ENCODE results near the gene TMEM37.

The TMEM37 gene

DNA sequence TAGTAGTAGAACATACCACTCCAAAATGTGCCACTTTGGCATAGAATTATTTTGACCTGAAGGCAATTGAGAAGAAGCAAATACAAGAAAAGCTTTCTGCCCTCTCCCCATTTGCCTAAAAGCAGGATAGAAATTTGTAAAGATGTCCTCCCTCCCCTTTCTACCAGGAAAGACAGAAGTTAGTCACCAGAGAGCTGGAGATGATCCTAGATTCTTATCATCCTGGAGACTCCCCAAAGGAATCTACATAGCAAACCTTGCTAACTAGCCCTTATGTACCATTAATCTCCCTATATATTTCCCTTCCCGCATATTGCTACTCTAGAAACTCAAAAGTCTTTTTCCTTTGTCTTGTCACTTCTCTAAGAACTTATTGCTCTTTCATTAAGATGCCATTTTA, 12.6 kb upstream of the TMEM37 start:
- no peak for DNase-seq

DNA sequence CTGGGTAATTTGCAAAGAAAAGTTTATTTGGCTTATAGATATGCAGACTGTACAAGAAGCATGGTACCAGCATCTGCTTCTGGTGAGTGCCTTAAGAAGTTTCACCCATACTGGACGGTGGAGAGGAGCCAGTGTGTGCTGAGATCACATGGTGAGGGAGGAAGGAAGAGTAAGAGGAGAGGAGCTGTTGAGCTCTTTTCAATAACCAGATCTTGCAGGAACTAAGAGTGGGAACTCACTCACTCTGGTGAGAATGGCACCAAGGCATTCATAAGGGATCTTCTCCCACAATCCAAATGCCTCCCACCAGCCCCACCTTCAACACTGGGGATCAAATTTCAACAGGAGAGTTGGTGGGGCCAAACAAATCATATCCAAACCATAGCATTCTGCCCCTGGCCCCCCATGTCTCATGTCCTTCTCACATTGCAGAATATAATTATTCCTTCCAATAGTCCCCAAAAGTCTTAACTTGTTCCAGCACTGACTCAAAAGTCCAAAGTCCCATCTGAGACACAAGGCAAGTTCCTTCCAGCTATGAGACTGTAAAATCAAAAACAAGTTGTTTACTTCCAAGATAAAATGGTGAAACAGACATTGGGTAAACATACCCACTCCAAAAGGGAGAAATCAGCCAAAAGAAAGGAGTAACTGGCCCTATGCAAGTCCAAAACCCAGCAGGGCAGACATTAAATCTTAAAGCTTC, 11.7 kb upstream of the TMEM37 start:
- DNase-seq, result no peak

DNA sequence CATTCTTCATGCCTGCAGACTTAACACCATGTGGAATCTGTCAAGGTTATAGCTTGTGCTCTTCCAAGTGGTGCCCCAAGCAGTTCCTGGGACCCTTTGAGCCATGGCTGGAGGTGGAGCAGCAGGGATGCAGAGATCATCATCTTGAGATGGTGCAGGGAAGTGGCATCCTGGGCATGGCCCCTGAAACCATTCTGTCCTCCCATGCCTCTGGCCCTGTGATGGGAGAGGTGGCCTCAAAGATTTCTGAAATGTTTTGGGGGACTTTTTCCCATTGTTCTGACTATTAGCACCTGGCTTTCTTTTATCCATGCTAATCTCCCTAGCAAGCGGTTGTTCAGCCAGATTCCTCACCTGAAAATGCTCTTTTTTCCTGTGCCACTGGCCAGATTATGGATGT, 10.3 kb upstream of the TMEM37 start:
- no peak for DNase-seq

DNA sequence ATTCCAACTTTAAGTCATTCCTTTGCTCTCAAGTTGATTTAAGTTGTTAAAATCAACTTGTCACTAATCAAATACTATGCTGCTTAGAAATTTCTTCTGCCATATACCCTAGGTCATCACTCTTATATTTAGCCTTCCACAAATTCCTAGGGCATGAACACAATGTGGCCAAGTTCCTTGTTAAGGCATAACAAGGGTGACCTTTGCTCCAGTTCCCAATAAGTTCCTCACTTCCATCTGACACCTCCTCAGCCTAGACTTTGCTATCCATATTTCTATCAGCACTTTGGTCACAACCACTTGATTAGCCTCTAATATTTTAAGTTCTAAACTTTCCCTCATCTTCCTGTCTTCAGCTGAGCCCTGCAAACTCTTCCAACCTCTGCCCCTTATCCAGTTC, 9.9 kb upstream of the TMEM37 start:
- no peak for DNase-seq

DNA sequence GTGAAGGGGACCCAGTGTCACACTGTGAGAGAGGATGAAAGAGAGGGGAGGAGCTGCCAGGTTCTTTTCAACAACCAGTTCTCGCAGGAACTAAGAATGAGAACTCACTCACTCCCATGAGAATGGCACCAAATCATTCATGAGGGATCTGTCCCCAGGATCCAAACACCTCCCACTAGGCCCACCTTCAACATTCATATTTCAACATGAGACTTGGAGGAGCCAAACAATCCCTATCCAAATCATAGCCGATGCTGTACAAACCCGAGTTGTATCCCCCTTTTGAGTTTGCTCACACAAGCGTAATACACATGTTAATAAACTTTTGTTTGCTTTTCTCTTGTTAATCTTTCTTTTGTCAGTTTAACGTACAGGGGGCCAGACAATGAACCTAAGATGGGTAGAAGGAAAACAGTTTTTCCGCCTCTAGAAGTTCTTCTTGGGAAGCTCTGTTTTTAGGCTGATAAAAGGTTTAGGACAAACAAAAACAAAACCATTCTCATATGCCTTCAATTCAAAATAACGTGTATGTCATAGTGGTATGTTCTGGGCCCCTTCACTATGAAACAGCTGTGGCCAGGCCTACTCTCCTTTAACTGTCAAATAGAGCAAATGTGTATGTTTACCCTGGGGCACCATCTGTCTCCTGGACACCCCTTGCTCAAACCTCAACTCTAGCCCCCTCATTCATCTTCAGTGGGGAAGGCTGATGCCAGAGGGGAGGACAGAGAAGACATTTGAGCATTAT, 9.1 kb upstream of the TMEM37 start:
- no peak for DNase-seq

DNA sequence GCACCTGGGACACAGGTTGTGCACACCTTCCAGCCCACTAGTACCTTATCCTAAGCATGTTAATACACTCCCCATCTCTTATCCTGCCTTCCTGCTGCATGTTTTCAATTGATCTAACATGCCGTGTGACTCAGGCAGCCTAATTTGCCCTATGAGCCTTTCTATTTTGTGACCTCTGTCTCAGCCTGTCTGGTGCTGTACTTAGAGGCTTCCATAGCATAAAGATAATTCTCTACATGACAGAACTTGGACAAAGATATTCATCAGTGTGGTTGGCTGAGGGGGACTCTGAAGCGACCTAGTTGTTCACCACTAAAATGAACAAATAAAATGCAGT, 8.6 kb upstream of the TMEM37 start:
- no peak for DNase-seq

DNA sequence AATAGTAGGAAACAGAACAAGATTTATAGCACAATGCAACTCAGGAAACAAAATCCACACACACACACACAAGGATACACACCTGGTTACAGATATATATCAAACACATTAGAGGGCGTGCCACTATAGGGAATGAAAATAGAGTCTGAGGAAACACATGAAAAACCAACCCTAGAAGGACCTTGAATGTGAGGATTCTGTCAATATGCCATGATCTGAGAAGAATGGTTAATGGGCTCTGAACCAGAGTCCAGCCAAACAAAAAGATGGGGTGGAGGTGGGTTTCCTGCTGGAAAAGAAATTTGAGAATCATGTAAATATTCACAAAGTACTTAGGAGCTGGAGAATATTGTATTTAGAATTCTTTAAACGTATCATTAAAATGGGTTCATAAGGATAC, 7.8 kb upstream of the TMEM37 start:
- no peak for DNase-seq

DNA sequence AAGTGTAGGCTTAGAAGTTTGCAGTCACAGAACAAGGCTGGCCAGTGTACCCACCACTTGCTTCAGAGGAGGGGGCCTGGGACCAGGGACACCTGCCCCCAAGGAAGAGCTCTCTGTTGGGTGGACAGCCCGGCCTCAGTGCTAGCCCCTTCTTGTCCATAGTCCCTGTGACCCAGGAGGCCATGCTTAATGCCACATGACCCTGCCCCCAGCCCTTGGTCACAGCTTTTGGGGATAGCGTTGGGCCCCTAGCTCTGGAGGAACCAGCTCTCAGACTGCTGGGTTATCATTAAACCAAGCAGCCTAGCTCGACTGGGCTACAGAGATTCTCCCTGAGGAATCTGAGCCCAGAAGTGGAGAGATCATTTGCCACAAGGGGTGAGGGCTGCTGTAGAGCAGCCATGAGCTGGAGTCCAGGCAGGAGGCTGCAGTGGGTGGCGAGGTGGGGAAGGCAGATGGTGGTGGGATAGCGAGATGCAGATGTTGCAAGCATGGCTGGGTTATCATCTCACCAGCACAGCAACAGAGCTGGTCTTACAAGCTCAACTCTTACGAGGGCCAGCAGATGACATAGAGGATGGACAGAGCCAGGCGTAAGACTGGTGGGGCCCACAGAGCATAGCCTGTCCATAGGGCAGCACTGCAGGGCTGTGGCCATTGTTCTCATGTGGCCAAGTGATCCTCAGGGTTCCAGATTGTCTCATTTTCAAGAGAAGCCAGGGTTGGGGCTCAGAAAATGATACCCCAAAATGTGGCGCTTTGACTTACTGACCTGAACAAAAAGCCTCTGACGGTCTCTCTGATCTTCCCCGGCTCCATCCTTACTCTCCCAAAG, 7.2 kb upstream of the TMEM37 start:
- no peak for DNase-seq

DNA sequence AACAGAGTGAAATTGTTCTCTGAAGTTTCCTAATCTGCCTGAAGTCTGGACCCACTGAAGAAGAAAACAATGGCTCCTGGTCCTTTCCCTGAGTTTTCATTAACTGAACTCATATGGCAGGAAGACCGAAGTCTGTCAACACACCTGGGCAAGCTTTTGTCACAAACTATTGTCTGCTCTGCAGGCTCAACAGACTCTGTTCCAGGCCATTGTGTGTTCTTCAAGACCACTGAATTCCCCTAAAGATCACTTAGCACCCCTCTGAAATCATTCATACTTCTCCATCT, 6.6 kb upstream of the TMEM37 start:
- no peak for DNase-seq

DNA sequence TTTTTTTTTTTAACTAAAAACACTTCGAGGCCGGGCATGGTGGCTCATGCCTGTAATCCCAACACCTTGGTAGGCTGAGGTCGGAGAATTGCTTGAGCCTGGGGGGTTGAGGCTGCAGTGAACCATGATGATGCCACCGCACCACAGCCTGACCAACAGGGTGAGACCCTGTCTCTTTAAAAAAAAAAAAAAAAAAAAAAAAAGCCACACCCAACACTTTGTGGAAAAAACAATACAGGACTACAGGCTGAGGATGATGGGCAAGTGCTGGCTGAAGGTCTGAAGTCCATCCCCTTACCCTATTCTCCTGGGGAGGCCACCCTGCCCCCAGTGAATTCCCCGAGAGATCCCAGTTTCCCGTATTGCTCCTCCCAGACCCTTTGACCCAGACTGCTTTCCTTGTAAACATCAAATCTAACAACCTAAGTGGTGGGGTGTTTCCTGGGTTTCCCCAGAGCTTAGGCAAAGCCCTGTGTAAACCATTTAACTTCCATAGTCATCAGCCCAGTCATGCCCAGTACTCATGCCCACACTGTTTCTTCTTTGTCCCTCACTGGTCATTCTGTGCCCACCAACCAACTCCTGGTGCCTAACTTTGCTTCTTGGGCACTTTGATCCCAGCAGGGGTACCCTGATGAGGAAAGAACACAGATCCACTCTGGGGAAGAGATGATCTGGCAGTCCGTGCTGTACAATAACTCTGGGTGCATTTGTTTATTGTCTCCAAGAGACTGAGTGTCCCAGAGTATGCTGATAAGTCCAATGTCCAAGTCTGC, 5.8 kb upstream of the TMEM37 start:
- no peak for DNase-seq

DNA sequence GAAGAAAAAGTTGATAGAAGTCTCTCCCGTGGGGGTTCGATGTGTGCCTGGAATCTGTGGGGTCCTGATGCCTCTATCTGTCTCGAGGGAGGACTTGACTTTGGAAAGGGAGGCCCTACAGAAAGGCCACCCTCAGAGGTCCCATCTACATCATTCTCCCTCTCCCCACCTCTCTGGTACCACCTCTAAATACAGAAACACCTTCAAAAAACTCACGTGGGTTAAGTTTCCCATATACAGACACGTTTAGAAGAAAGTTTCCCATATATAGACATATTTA, 5.3 kb upstream of the TMEM37 start:
- DNase-seq, result no peak

DNA sequence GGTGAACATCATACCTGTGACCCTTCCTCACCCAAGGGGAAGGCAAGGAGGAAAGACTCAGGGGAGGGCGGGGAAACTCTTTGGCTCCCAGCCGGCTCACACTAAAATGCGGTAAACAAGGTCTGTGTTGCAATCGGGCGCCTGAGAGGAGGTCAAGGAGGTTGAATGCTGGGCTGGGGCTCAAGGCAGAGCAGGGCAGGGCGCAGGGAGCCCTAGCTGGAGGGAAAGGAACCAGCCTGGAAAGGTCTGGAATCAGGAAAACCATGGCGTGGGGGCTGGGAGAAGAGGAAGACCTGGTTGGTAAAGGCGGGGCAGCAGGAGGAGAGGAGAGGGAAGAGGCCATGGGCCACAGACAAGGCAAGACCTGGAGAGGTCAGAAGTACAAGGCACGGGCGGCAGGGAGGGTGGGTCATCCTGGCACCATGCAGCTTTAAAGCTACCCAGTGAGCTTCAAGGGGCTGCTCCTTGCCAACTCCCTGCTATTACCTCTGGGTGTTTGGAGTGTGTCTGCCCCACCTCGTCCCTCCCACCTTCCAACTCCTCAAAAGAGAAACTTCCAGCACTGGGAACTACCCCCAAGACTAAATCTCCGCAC, 4.8 kb upstream of the TMEM37 start:
- DNase-seq, result no peak

DNA sequence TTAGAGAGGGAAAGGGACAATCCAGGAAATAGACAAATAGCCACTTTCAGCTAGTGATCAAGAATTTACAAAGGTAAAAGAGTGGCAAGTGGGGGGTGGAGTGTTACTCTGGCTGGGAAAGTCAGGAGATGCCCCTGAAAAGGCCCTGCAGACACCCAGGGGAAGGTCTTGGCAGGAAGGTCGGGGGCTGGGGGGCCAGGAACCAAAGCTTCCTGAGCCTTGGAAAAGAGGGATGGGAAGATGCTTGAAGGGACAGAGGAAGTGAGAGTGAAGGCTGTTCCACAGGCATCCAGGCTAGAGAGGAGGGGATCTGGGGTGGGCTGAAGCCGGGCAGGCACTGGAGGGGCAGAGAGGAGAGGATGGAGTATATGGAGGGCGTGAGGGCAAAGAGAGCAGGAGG, 3.9 kb upstream of the TMEM37 start:
- no peak for DNase-seq

DNA sequence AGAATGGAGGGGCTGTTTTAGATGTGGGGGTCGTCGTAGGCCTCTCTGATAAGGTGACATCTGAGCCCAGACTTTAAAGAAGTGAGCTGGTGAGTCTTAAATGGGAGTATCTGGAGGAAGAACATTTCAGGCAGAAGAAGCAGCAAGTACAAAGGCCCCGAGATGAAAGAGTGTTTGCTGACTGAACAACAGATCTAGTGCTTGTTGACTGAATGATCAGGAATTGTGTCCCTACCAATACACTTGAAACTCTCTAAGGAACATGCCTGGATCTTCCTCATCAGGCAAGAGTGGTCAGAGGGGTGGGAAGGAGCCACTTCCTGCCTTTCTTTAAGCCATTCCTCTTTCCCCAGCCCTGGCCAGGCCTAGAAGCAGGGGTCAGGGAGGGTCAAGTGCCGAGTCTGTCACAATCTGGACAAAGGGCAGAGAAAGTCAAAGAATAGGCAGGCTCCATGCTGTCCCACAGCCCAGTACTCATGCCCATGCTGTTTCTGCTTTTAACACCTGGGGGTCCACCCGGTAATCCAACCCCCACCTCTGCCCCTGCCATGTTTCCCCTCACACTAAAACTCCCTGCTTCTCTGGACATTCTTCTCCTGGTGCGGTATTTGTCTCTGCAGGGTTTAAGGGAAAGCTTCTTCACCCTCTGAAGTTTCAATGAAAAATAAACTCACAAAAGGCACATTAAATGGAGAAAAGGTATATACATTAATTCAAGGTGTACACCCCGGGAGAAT, 3.0 kb upstream of the TMEM37 start:
- no peak for DNase-seq

DNA sequence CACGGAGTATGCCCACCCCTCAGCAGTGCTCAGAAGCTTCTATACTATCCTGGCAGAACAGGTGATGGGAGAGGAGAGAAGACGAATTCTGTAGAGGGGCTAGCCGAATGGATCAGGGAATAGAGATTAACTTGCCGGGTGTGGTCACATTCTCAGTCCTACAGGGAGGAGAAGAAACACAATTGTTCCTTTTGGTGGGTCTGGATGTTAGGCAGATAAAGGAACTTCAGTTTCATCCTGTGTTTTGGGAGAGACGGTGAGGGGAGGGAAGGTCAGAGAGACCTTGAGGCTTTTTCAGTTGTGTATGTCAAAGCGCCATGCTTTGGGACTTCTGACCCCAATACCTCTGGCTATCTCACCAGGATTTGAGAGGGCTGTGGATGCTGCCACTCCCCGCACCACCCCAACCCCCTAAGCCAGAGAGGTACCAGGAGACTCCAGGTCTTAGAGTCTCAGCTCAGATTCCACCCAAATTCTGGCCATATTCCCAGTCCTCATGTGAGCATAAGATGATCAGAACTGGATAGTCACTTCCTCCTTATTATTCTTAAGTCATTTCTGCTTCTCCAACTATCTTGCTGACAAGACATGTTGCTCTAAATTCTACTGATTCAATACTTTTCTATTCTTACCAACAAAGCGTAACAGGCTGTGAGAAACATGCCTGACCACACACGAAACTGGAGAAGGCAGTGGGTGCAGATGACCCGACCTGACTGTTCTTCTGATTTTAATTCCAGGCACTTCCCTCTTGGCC, 2.3 kb upstream of the TMEM37 start:
- no peak for DNase-seq

DNA sequence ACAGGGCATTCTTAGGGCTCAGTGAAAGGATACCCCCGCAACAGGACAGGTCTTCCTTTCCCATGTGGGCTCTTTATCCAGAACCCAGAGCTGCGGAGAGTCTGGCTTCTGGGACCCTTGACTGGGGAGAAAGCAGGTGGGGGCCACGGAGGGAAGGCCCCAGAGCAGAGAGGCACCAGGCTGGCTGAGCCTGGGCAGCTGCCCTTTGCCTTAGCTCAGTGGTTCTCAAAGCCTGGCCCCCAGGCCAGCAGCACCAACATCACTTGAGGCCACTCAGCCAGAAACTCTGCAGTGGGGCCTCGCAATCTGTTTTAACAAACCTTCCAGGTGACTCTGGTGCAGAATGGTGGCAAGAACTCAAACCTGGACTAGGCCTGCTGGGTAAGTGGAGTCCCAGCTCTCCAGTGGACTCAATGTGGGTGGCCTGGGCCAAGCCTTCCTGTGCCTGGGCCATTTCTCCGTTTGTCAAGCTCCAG, 1.6 kb upstream of the TMEM37 start:
- no peak for DNase-seq

DNA sequence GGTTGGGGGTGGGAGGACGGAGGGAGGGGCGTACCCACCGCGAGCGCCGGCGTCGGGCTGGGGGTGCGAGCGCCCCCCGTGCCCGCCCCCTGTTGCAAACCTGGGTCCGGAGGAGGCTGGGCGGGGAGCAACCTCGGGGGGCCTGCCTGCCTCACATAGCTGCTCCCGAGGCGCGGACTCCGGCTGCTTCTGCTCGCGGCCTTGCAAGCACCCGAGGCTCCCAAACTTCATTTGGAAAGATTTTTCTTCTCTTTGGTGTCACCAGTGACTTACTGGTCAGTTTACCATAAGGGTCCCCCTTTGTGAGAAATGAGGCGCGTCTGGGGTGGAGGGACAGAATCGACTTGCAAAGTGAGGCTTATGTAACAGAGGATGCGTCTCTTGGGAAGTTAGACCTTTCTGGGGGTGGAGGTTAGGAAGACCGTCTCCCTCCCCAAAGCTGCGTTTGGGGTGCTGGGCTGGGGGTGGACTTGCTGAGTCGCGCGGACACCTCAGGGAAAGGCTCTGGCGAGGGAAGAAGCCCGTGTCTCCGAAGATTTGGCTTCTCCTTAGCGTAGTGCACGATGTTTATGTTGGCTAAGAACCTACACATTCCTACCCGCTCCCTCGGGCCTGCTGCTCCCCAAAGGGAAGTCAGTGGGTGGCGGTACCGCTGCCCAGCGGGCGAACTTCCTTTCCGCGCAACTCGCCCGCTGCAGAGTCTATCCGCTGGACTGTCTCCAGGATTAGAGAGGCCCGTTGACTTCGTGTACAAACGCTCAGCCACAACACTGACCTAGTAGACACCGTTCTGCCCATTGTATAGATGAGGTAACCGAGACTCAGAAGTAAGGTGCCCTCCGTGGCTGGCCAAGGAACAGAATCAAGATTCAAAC, 559 bp downstream of the TMEM37 start:
- DNase-seq, result no peak

DNA sequence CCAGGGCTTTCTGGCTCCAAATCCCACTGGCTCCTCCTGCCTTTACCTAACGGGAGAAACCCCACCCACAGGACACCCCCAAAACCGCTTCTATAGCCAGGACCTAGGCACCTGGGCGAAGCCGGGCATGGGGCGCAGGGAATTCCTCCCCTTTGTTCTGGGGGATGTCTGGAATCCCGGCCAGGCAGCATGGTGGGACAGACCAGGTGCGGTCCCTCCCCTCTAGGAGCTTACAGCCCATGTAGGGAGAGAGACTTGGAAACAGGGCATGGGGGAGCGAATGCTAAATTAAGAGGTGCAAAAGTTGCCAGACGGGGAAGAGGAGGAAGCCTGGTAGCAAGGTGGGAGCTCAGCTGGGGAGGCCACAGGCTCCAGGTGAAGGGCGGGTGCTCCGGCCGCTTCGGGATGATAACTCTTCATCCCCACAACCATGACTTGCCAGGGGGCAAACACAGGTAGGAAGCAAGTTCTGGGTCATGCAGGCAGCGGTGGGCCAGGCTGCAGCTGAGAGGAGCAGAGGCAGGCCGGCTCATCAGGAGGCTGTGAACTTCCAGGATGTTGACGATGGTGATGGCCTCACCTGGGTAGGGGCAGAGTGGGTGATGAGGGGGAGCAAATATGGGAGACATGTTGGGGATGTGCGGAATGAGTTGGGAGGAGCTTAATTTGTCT, 1.3 kb downstream of the TMEM37 start:
- no peak for DNase-seq

DNA sequence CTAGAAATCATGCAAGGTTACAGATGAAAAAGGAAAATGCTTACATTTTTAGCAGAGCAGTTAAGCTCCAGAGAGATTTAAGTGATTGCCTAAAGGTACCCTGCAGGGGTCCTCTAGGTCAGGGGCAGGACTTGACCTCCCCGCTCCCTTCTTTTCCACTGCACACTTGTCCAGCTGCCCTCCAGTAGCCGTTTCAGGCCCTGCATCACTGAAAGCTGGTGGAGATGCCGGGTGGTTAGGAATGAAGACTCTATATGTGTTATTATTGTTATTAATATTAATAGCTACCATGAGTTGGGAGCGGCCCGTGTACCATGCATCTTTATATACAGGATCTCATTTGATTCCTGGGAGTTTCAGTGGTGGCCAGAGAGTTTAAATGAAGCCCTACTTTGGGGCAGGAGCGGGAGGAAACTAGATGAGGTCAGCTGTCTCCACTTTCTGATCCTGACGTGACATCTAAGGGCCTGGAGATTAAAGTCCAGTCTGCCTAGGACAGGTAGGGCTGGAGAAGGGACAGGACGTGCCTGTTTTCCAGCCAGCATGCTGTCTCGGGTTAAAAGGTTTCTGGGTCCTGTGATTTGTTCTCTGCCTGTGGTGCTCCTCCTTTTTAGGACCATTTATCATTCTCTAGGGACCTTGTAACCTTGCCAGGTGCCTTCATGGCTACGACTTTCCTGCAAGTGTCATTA, 2.1 kb downstream of the TMEM37 start:
- no peak for DNase-seq
